Thyroid gland (tissue), 4 donors: ENCODE results near the gene CHST14.

Experiments
- CTCF ChIP-seq, 6 experiments: fragments of 200-600 bp in 3 of 6; fragments of 450-650 bp in 3 of 6; sonication (generic) in 3 of 6; IDR thresholded peaks; one replicate each; pipeline ENCODE4 v1.5.1; 2016 to 2019; ENCODE audit warnings: antibody characterized with exemption in 6 of 6, mild to moderate bottlenecking in 2 of 6, inconsistent platforms in 1 of 6, moderate library complexity in 1 of 6
- POLR2A ChIP-seq, 2 donors: fragments of 450-650 bp; IDR thresholded peaks; one replicate each; pipeline ENCODE4 v1.6.1; 2017; ENCODE audit warnings: antibody characterized with exemption in 2 of 2, mild to moderate bottlenecking in 2 of 2, moderate library complexity in 1 of 2

GRCh38 chr15:40459391-40460015 is 11.3 kb upstream of the CHST14 start:
- TF ChIP-seq CTCF (IDR thresholded peaks at IDR 0.05) (no peak), POLR2A (IDR thresholded peaks at IDR 0.05) (no peak)
